GM23338 (cell line): ENCODE data around the gene ALPG. TPM values are rescaled to one million over a fixed set of nuclear protein-coding genes. Genes with fewer than 3 reads are reported as not detected.

ENCODE experiments used
- ATAC-seq: fragments of 200-7000 bp; cut with Tn5 transposase; 3 replicates; pipeline ENCODE4 v1.9.1; 2020
- DNase-seq: peaks from one replicate; pipeline ENCODE4 v3.0.0-alpha.2; 2015; ENCODE audit warnings: low spot score
- H2AFZ ChIP-seq: fragments of 200-600 bp; sonication (generic); 2 replicates; pipeline ENCODE4 v1.8.0; 2016; ENCODE audit warnings: antibody characterized with exemption, mild to moderate bottlenecking, moderate library complexity
- H3F3A ChIP-seq: fragments of 200-600 bp; sonication (generic); replicated peaks from 2 replicates; pipeline ENCODE4 v1.8.0; 2017; ENCODE audit warnings: antibody characterized with exemption, mixed run types, low read depth
- H3K27ac ChIP-seq: fragments of 200-600 bp; sonication (generic); 2 replicates; pipeline ENCODE4 v1.6.1; 2016; ENCODE audit warnings: low read depth
- H3K27me3 ChIP-seq: fragments of 200-600 bp; sonication (generic); 2 replicates; pipeline ENCODE4 v1.8.0; 2016; ENCODE audit warnings: mild to moderate bottlenecking, mixed run types, moderate library complexity; ENCODE audit not compliant: insufficient read depth
- H3K36me3 ChIP-seq: fragments of 200-600 bp; sonication (generic); 2 replicates; pipeline ENCODE4 v1.8.0; 2016; ENCODE audit warnings: mild to moderate bottlenecking; ENCODE audit not compliant: insufficient read depth
- H3K4me1 ChIP-seq: fragments of 200-600 bp; sonication (generic); 2 replicates; pipeline ENCODE4 v1.8.0; 2016; ENCODE audit warnings: mild to moderate bottlenecking, moderate library complexity; ENCODE audit not compliant: insufficient read depth
- H3K4me2 ChIP-seq: fragments of 200-600 bp; sonication (generic); 2 replicates; pipeline ENCODE4 v1.7.1; 2017; ENCODE audit warnings: mixed run types
- H3K4me3 ChIP-seq: fragments of 200-600 bp; sonication (generic); 2 replicates; pipeline ENCODE4 v1.6.1; 2016; ENCODE audit warnings: mixed run types
- H3K79me2 ChIP-seq: fragments of 200-600 bp; sonication (generic); replicated peaks from 2 replicates; pipeline ENCODE4 v1.8.0; 2017; ENCODE audit warnings: mild to moderate bottlenecking; ENCODE audit not compliant: insufficient read depth
- H3K9me2 ChIP-seq: fragments of 200-600 bp; sonication (generic); 2 replicates; pipeline ENCODE4 v1.8.0; 2017; ENCODE audit not compliant: insufficient read depth
- H4K20me1 ChIP-seq: fragments of 200-600 bp; sonication (generic); replicated peaks from 2 replicates; pipeline ENCODE4 v1.8.0; 2017; ENCODE audit warnings: mild to moderate bottlenecking; ENCODE audit not compliant: insufficient read depth
- H3K27ac Mint-ChIP-seq: 2 replicates; pipeline ENCODE4 v1.8.0; 2020; ENCODE audit warnings: inconsistent platforms, mild to moderate bottlenecking, moderate library complexity, mixed read lengths
- H3K27me3 Mint-ChIP-seq: 3 replicates; pipeline ENCODE4 v1.8.0; 2022; ENCODE audit warnings: low read depth, mild to moderate bottlenecking, moderate library complexity, mixed read lengths, inconsistent platforms; ENCODE audit not compliant: insufficient read depth, poor library complexity
- H3K36me3 Mint-ChIP-seq: 3 replicates; pipeline ENCODE4 v1.8.0; 2021; ENCODE audit warnings: low read depth, mild to moderate bottlenecking, inconsistent platforms, moderate library complexity, mixed read lengths
- H3K4me1 Mint-ChIP-seq: 3 replicates; pipeline ENCODE4 v1.8.0; 2020; ENCODE audit warnings: mild to moderate bottlenecking, inconsistent platforms, mixed read lengths
- H3K4me3 Mint-ChIP-seq: 3 replicates; pipeline ENCODE4 v1.8.0; 2021; ENCODE audit warnings: moderate library complexity, mild to moderate bottlenecking, inconsistent platforms, mixed read lengths
- H3K9me3 Mint-ChIP-seq: 3 replicates; pipeline ENCODE4 v1.8.0; 2020; ENCODE audit warnings: moderate library complexity, mild to moderate bottlenecking, inconsistent platforms, mixed read lengths
- CREB1 ChIP-seq: fragments of 250-450 bp; sonication (Bioruptor Pico); IDR thresholded peaks from 2 replicates; pipeline ENCODE4 v1.5.0; 2020; ENCODE audit warnings: low read depth, mild to moderate bottlenecking, moderate library complexity
- EZH2 ChIP-seq: fragments of 200-600 bp; sonication (generic); IDR thresholded peaks from one replicate; pipeline ENCODE4 v1.8.0; 2017; ENCODE audit warnings: antibody characterized with exemption, mild to moderate bottlenecking, low read depth; ENCODE audit not compliant: unreplicated experiment
- EZH2phosphoT487 ChIP-seq: fragments of 200-600 bp; sonication (generic); IDR thresholded peaks from one replicate; pipeline ENCODE4 v1.8.1; 2018; ENCODE audit warnings: antibody characterized with exemption; ENCODE audit not compliant: unreplicated experiment
- JUNB ChIP-seq: IDR thresholded peaks from one replicate; pipeline ENCODE4 v1.6.1; 2016; ENCODE audit warnings: antibody characterized with exemption; ENCODE audit not compliant: unreplicated experiment
- NANOG ChIP-seq: IDR thresholded peaks from 2 replicates; pipeline ENCODE4 v1.6.1; 2016; ENCODE audit warnings: antibody characterized with exemption, borderline replicate concordance
- POLR2AphosphoS5 ChIP-seq: IDR thresholded peaks from 2 replicates; pipeline ENCODE4 v1.6.1; 2016; ENCODE audit warnings: antibody characterized with exemption, low read depth
- STAT1 ChIP-seq: IDR thresholded peaks from one replicate; pipeline ENCODE4 v1.6.1; 2016; ENCODE audit warnings: antibody characterized with exemption; ENCODE audit not compliant: unreplicated experiment
- ZNF114 ChIP-seq: fragments of 250-450 bp; sonication (Bioruptor Pico); IDR thresholded peaks from 2 replicates; pipeline ENCODE4 v1.5.0; 2020; ENCODE audit warnings: mild to moderate bottlenecking, moderate library complexity
- ZNF331 ChIP-seq: fragments of 250-450 bp; sonication (Bioruptor Pico); IDR thresholded peaks from 2 replicates; pipeline ENCODE4 v1.5.0; 2020; ENCODE audit warnings: low read depth, mild to moderate bottlenecking, moderate library complexity
- polyA plus RNA-seq: library from polyadenylated mRNA; unstranded; fragments of >200 nt; fragmentation: Nextera tagmentation; extraction: Ambion mirVana; gene quantifications from 2 replicates; pipeline ENCODE4 v1.2.1, GENCODE V29; 2016
- total RNA-seq: library from RNA; depleted of rRNA; stranded (reverse); fragments of >200 nt; shearing (Covaris generic); gene quantifications from 2 replicates; pipeline ENCODE4 v1.2.3, GENCODE V29; 2014
- TF ChIP-seq, protein P1 (sequence below): IDR thresholded peaks from one replicate; pipeline ENCODE4 v1.6.1; 2018; ENCODE audit warnings: antibody characterized with exemption; ENCODE audit not compliant: unreplicated experiment
- TF ChIP-seq, protein P2 (sequence below): fragments of 250-450 bp; sonication (Bioruptor Pico); IDR thresholded peaks from 2 replicates; pipeline ENCODE4 v1.5.0; 2020; ENCODE audit warnings: mild to moderate bottlenecking, moderate library complexity
- TF ChIP-seq, protein P3 (sequence below), 2 experiments: fragments of 200-600 bp in 1 of 2; sonication (generic) in 1 of 2; conservative IDR thresholded peaks; 2 replicates each; pipeline versions ENCODE4 v1.5.1 to v1.6.1; 2016 to 2017; ENCODE audit warnings: antibody characterized with exemption in 2 of 2, low read depth in 2 of 2, mild to moderate bottlenecking in 2 of 2, moderate library complexity in 1 of 2
- TF ChIP-seq, protein P4 (sequence below): IDR thresholded peaks from 2 replicates; pipeline ENCODE4 v1.6.1; 2016; ENCODE audit warnings: antibody characterized with exemption

ALPG gene
- total and polyA plus RNA-seq, 2 experiments from 2014 or later, result 0.89 to 2.5 TPM

DNA sequence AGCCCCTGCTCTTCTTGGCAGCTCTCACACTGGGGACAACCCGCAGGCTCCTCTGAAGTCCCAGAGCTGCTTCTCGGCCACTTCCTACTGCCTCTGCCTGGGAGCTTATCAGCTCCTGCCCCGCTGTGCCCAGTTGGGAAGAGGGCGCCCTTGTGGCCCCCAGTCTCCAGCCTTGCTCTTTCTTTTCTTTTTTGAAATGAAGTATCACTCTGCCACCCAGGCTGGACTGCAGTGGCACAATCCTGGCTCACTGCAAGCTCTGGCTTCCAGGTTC is 28.7 kb downstream of the ALPG start:
- no peaks in the 10 kb centered on the region for H3K4me1 ChIP-seq
- DNase-seq (no peak), ATAC-seq (no peak)
- H2AFZ ChIP-seq, result no peak overlapping the region
- no peaks in the 10 kb centered on the region for H3K79me2 ChIP-seq
- no peak for TF ChIP-seq JUNB
- TF ChIP-seq, protein P1, sequence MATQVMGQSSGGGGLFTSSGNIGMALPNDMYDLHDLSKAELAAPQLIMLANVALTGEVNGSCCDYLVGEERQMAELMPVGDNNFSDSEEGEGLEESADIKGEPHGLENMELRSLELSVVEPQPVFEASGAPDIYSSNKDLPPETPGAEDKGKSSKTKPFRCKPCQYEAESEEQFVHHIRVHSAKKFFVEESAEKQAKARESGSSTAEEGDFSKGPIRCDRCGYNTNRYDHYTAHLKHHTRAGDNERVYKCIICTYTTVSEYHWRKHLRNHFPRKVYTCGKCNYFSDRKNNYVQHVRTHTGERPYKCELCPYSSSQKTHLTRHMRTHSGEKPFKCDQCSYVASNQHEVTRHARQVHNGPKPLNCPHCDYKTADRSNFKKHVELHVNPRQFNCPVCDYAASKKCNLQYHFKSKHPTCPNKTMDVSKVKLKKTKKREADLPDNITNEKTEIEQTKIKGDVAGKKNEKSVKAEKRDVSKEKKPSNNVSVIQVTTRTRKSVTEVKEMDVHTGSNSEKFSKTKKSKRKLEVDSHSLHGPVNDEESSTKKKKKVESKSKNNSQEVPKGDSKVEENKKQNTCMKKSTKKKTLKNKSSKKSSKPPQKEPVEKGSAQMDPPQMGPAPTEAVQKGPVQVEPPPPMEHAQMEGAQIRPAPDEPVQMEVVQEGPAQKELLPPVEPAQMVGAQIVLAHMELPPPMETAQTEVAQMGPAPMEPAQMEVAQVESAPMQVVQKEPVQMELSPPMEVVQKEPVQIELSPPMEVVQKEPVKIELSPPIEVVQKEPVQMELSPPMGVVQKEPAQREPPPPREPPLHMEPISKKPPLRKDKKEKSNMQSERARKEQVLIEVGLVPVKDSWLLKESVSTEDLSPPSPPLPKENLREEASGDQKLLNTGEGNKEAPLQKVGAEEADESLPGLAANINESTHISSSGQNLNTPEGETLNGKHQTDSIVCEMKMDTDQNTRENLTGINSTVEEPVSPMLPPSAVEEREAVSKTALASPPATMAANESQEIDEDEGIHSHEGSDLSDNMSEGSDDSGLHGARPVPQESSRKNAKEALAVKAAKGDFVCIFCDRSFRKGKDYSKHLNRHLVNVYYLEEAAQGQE, result no peak
- TF ChIP-seq STAT1, result no peak
- TF ChIP-seq, protein P2, sequence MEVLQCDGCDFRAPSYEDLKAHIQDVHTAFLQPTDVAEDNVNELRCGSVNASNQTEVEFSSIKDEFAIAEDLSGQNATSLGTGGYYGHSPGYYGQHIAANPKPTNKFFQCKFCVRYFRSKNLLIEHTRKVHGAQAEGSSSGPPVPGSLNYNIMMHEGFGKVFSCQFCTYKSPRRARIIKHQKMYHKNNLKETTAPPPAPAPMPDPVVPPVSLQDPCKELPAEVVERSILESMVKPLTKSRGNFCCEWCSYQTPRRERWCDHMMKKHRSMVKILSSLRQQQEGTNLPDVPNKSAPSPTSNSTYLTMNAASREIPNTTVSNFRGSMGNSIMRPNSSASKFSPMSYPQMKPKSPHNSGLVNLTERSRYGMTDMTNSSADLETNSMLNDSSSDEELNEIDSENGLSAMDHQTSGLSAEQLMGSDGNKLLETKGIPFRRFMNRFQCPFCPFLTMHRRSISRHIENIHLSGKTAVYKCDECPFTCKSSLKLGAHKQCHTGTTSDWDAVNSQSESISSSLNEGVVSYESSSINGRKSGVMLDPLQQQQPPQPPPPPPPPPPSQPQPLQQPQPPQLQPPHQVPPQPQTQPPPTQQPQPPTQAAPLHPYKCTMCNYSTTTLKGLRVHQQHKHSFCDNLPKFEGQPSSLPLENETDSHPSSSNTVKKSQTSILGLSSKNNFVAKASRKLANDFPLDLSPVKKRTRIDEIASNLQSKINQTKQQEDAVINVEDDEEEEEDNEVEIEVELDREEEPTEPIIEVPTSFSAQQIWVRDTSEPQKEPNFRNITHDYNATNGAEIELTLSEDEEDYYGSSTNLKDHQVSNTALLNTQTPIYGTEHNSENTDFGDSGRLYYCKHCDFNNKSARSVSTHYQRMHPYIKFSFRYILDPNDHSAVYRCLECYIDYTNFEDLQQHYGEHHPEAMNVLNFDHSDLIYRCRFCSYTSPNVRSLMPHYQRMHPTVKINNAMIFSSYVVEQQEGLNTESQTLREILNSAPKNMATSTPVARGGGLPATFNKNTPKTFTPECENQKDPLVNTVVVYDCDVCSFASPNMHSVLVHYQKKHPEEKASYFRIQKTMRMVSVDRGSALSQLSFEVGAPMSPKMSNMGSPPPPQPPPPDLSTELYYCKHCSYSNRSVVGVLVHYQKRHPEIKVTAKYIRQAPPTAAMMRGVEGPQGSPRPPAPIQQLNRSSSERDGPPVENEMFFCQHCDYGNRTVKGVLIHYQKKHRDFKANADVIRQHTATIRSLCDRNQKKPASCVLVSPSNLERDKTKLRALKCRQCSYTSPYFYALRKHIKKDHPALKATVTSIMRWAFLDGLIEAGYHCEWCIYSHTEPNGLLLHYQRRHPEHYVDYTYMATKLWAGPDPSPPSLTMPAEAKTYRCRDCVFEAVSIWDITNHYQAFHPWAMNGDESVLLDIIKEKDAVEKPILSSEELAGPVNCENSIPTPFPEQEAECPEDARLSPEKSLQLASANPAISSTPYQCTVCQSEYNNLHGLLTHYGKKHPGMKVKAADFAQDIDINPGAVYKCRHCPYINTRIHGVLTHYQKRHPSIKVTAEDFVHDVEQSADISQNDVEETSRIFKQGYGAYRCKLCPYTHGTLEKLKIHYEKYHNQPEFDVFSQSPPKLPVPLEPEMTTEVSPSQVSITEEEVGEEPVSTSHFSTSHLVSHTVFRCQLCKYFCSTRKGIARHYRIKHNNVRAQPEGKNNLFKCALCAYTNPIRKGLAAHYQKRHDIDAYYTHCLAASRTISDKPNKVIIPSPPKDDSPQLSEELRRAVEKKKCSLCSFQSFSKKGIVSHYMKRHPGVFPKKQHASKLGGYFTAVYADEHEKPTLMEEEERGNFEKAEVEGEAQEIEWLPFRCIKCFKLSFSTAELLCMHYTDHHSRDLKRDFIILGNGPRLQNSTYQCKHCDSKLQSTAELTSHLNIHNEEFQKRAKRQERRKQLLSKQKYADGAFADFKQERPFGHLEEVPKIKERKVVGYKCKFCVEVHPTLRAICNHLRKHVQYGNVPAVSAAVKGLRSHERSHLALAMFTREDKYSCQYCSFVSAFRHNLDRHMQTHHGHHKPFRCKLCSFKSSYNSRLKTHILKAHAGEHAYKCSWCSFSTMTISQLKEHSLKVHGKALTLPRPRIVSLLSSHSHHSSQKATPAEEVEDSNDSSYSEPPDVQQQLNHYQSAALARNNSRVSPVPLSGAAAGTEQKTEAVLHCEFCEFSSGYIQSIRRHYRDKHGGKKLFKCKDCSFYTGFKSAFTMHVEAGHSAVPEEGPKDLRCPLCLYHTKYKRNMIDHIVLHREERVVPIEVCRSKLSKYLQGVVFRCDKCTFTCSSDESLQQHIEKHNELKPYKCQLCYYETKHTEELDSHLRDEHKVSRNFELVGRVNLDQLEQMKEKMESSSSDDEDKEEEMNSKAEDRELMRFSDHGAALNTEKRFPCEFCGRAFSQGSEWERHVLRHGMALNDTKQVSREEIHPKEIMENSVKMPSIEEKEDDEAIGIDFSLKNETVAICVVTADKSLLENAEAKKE (CRISPR knock-in tag), result no peak
- TF ChIP-seq POLR2AphosphoS5, result no peak
- TF ChIP-seq, protein P3, sequence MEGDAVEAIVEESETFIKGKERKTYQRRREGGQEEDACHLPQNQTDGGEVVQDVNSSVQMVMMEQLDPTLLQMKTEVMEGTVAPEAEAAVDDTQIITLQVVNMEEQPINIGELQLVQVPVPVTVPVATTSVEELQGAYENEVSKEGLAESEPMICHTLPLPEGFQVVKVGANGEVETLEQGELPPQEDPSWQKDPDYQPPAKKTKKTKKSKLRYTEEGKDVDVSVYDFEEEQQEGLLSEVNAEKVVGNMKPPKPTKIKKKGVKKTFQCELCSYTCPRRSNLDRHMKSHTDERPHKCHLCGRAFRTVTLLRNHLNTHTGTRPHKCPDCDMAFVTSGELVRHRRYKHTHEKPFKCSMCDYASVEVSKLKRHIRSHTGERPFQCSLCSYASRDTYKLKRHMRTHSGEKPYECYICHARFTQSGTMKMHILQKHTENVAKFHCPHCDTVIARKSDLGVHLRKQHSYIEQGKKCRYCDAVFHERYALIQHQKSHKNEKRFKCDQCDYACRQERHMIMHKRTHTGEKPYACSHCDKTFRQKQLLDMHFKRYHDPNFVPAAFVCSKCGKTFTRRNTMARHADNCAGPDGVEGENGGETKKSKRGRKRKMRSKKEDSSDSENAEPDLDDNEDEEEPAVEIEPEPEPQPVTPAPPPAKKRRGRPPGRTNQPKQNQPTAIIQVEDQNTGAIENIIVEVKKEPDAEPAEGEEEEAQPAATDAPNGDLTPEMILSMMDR (conservative IDR thresholded peaks at IDR 0.05; ENCODE audit: low read depth in 2 of 2), result no peak
- no peak for TF ChIP-seq CREB1 (CRISPR knock-in tag)
- TF ChIP-seq, protein P4, sequence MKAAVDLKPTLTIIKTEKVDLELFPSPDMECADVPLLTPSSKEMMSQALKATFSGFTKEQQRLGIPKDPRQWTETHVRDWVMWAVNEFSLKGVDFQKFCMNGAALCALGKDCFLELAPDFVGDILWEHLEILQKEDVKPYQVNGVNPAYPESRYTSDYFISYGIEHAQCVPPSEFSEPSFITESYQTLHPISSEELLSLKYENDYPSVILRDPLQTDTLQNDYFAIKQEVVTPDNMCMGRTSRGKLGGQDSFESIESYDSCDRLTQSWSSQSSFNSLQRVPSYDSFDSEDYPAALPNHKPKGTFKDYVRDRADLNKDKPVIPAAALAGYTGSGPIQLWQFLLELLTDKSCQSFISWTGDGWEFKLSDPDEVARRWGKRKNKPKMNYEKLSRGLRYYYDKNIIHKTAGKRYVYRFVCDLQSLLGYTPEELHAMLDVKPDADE, result no peak
- TF ChIP-seq EZH2, result no peak
- TF ChIP-seq EZH2phosphoT487, result no peak
- TF ChIP-seq ZNF114, result no peak
- TF ChIP-seq NANOG, result no peak
- no peak for TF ChIP-seq ZNF331
- H3K4me2 ChIP-seq, result no peak overlapping the region
- Mint-ChIP-seq H3K4me1 (peaks cover 6% of the 10 kb centered on the region; the same call in 2 of the 3 replicates), H3K9me3 (no peaks in the 10 kb centered on the region), H3K27me3 (peaks cover 13% of the 10 kb centered on the region), H3K4me3 (no peak overlapping the region; the same call in 2 of the 3 replicates), H3K36me3 (no peaks in the 10 kb centered on the region), H3K27ac (no peak overlapping the region)
- H4K20me1 ChIP-seq, result no peaks in the 10 kb centered on the region
- no peaks in the 10 kb centered on the region for H3K27me3 ChIP-seq
- H3K27ac ChIP-seq, result no peak overlapping the region
- no peak overlapping the region for H3K4me3 ChIP-seq
- H3F3A ChIP-seq, result no peaks in the 10 kb centered on the region
- H3K9me2 ChIP-seq, result no peaks in the 10 kb centered on the region
- no peaks in the 10 kb centered on the region for H3K36me3 ChIP-seq
